GM10847 (cell line): Measurements from ENCODE around the gene CCR3.

Source experiments
- POLR2A ChIP-seq: IDR thresholded peaks from 2 replicates; pipeline ENCODE4 v1.6.1; 2011; ENCODE audit not compliant: insufficient read length; ENCODE audit errors: extremely low read depth

The CCR3 gene

DNA sequence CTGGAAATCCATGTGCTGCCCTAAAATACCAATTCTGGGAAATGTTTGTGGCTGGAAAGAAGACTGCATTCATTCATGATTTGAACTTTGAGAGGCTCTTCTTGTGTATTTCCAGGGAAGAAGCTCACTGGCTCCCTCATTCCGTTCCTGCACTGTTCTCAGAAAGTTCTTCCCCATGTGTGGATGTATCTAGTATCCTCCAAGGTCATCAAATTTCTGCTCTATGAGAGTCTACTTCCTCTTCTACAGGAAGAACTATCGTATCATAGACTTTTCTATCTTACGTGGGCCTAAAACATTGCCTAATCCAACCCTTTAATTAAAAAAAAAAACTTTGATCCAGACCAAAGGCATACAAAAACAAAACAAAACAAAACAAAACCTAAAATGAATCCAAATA lies 2.9 kb downstream of the CCR3 start:
- TF ChIP-seq POLR2A, result no peak

DNA sequence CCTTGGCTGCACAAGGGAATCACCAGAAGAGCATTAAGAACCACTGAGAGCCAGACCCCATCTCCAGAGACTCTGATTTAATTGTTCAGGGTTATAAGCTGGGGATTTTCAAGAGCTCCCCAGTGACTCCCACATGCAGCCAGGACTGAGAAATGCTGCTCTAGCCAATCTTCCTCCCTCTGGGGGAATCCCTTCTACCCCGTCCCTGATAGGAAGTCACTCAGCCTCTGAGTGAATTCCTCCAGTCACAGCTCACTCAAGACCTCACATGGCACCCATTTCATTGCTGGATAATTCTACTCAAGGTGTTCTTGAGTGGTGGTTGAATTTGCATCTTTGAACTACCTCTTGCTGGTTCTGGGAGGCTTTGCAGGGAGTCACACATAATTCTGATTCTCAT lies 10.7 kb downstream of the CCR3 start:
- no peak for TF ChIP-seq POLR2A

DNA sequence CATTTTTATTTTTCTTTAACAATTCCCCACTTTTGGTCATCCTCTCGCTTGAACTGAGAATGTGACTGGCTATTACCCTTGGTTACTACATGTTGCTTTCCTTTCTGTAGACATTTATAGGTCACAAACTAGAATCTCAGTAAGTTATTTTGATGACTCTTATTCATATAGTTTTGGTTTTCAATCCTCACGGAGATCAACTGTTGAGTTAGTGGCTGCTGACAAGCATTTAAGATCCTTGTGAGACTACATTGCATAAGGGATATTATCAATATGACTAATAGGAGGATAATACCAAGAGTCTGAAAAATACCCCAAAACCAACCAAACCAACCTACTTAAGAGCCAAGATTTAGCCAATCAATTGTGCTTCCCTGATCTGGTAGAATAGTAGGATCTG lies 16.3 kb downstream of the CCR3 start:
- no peak for TF ChIP-seq POLR2A

GRCh38 chr3:46261926-46262594 lies 19.8 kb downstream of the CCR3 start:
- no peak for TF ChIP-seq POLR2A

- TF ChIP-seq POLR2A, result no peak
Observed at GRCh38 chr3:46264002-46264401, 21.7 kb downstream of the CCR3 start.

DNA sequence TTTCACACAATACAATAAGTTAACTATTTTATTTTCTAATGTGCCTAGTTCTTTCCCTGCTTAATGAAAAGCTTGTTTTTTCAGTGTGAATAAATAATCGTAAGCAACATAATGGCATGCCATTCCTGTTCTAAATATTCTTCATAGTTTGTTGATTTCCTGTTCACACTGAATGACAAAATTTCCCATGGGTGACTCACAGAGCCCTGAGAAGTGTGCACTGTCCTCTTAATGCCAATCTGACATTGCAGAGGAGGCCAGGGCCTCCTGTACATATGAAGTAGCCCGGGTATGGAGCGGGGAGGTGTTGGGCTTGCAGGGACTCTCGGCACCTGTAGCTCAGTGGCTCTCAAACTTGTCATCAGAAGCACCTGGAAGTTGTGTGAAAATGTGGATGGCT lies 24.3 kb downstream of the CCR3 start:
- TF ChIP-seq POLR2A, result no peak

DNA sequence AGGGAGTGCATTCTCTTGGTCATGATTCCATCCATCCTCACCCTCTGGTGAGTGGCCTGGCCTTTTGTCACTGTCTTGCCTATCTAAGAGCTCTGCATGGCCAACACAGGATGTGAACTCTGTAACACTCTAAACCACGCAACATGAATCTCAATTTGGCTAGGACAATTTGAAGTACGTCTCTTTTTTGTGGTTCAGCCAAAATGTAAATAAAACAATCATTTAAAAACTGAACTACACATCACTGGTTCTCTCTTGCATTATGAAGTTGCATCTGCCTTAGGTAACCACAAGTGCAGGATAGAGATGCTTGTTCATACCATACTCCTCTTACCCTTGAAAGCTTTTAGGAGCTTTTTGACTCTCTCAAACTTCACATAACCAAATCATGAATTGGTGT lies 27.3 kb downstream of the CCR3 start:
- no peak for TF ChIP-seq POLR2A

DNA sequence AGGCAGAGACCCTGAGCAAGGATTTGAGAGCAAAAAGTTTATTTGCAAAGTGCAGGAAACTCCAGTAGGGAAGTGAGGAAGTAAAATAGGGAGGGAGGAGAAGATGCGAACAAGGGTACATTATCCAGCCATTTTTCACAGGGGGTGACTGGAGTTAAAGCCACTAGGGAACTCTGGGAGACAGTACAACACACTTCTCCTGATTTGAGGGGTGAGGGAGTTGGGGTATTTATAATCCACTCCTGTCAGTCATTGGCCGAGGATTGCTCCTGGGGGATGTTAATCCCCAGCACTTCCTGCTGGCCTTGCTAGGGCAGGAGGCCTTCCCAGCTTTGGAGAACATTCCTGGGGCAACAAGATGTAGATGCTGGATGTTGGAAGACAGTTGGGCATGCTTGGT lies 28.2 kb downstream of the CCR3 start:
- no peak for TF ChIP-seq POLR2A

GRCh38 chr3:46271209-46271745 lies 29.0 kb downstream of the CCR3 start:
- no peak for TF ChIP-seq POLR2A

DNA sequence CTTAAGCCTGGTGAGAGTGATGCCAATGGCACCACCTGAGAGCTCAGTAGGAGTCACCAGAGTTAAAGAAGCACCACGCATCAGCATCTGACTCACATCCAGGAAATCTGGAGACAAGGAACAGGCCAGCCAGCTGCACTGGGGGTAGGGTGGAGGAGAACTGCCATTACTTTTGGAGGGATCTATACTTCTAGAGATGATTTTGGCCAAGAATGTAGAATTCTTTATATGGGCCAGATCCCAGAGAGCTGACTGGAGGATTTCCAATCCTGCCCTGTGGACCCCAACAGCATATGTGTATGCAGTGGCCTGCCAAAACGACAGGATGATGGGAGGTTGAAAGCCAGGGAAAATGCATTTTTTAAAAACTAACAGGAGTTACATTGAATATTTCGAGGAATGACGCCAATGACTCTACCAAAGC lies 29.8 kb downstream of the CCR3 start:
- no peak for TF ChIP-seq POLR2A

- TF ChIP-seq POLR2A, result no peak
Observed at GRCh38 chr3:46276497-46277099, 34.3 kb downstream of the CCR3 start.

- no peak for TF ChIP-seq POLR2A
Observed at GRCh38 chr3:46277476-46277875, 35.2 kb downstream of the CCR3 start.

- TF ChIP-seq POLR2A, result no peak
Observed at GRCh38 chr3:46278816-46279672, 36.8 kb downstream of the CCR3 start.

- no peak for TF ChIP-seq POLR2A
Observed at GRCh38 chr3:46280105-46280797, 38.0 kb downstream of the CCR3 start.

DNA sequence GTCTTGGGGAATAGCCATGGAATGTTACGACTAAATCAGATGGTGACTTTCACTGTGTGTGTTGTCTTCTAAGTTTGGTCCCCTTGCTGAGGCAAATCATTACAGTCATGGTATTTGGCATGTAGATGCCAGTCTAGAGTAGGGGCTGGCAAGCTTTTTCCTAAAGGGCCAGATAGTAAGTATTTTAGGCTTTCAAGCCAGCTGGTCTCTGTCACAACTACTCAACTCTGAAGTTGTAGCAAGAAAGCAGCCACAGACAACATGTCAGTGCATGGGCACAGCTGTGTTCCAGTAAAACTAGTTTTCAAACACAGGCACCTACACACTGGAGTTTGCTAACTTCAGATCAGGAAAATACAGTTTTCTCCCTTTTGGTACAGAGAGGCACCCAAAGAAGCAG lies 39.3 kb downstream of the CCR3 start:
- no peak for TF ChIP-seq POLR2A
